Adrenal gland (tissue), 12 donors: ENCODE measurements around the gene CFAP73. TPM values are rescaled to one million over a fixed set of nuclear protein-coding genes. Genes with fewer than 3 reads are reported as not detected.
A peak's percentile ranks its signal among the peaks of the same experiment; 100 is the strongest.

Source experiments
- DNase-seq, 7 donors: peaks; one replicate each; pipeline ENCODE4 v3.0.0-alpha.2; 2019 to 2020
- H3K27ac ChIP-seq, 5 donors: fragments of 200-600 bp; sonication (generic) in 4 of 5; 1 replicate in 3 of 5; 2 replicates in 2 of 5; pipeline versions ENCODE4 v1.5.1 to v1.8.0; 2016 to 2020; ENCODE audit warnings: mild to moderate bottlenecking in 1 of 5
- H3K27me3 ChIP-seq: fragments of 200-600 bp; 2 replicates; pipeline ENCODE4 v1.8.0; 2021
- H3K36me3 ChIP-seq, 2 donors: fragments of 200-600 bp; replicated peaks in 1 of 2; 1 replicate in 1 of 2; 2 replicates in 1 of 2; pipeline versions ENCODE4 v1.5.1 to v1.8.0; 2018 to 2022
- H3K4me1 ChIP-seq, 2 donors: fragments of 200-600 bp; replicated peaks in 1 of 2; 1 replicate in 1 of 2; 2 replicates in 1 of 2; pipeline versions ENCODE4 v1.5.1 to v1.8.0; 2018 to 2021
- H3K4me3 ChIP-seq, 4 donors: fragments of 200-600 bp; sonication (generic) in 3 of 4; one replicate each; pipeline ENCODE4 v1.5.1; 2016 to 2018
- H3K9me3 ChIP-seq, 3 donors: fragments of 200-600 bp; sonication (generic) in 1 of 3; replicated peaks in 1 of 3; 1 replicate in 2 of 3; 2 replicates in 1 of 3; pipeline versions ENCODE4 v1.5.1 to v1.8.0; 2016 to 2021
- POLR2A ChIP-seq, 2 donors: fragments of 450-650 bp; IDR thresholded peaks; one replicate each; pipeline ENCODE4 v1.6.1; 2017; ENCODE audit warnings: antibody characterized with exemption in 2 of 2, mild to moderate bottlenecking in 2 of 2, moderate library complexity in 1 of 2
- WGBS, 4 donors: extraction: QIAGEN DNeasy Blood & Tissue Kit in 2 of 4; methylation state at CpG; one replicate each; pipeline versions ENCODE4 v1.1.5 to v1.1.7; 2013 to 2017; 5-methylcytosine and 5-hydroxymethylcytosine counted together
- intact Hi-C, 2 donors: fragments of 100-400 bp; cut with DNase I; formaldehyde crosslinking; loops; one replicate each; pipeline versions ENCODE4 v1.14.1 to v1.15.0; 2022 to 2023
- polyA plus RNA-seq, 3 donors: library from polyadenylated mRNA; stranded (reverse); fragments of 200-250 nt in 2 of 3; fragments of 350-450 nt in 1 of 3; fragmentation: Illumina TruSeq in 1 of 3; extraction: RNeasy Lipid Tissue Mini Kit (QIAGEN cat#74804) in 1 of 3; gene quantifications; one replicate each; pipeline ENCODE4 v1.2.3, GENCODE V29; 2013 to 2014
- total RNA-seq, 9 donors: library from RNA; depleted of rRNA in 4 of 9; stranded (reverse); fragments of >200 nt in 4 of 9; fragments of 120-200 nt in 1 of 9; fragmentation: NEBNext Ultra II Directional in 1 of 9; extraction: Animal tissue kit (Norgen Biotek cat#: 25700) in 1 of 9; gene quantifications; one replicate each; pipeline versions ENCODE4 v1.1.0 to v1.2.4, GENCODE V29; 2013 to 2023
- TF ChIP-seq, protein P1 (sequence below), 6 experiments: fragments of 450-650 bp in 4 of 6; fragments of 200-600 bp in 2 of 6; sonication (generic) in 1 of 6; IDR thresholded peaks; 1 replicate in 5 of 6; 2 replicates in 1 of 6; pipeline versions ENCODE4 v1.5.1 to v1.8.0; 2016 to 2021; ENCODE audit warnings: antibody characterized with exemption in 6 of 6, mild to moderate bottlenecking in 2 of 6, moderate library complexity in 1 of 6
- donor health status: healthy with polysubstance abuse.
- donor health status: Bipolar disorder and iron deficiency.
- donor health status: DM: yes; HTN: yes; CAD: no.
- donor health status: DM: no; HTN: no; CAD: no.
- donor health status: DM: no; HTN: no; CAD: no.
- donor health status: DM: yes; HTN: yes; CAD: no.

Gene CFAP73
- total and polyA plus RNA-seq, 12 donors = 0.14 to 0.57 (median 0.24) TPM; not detected in 7

DNA sequence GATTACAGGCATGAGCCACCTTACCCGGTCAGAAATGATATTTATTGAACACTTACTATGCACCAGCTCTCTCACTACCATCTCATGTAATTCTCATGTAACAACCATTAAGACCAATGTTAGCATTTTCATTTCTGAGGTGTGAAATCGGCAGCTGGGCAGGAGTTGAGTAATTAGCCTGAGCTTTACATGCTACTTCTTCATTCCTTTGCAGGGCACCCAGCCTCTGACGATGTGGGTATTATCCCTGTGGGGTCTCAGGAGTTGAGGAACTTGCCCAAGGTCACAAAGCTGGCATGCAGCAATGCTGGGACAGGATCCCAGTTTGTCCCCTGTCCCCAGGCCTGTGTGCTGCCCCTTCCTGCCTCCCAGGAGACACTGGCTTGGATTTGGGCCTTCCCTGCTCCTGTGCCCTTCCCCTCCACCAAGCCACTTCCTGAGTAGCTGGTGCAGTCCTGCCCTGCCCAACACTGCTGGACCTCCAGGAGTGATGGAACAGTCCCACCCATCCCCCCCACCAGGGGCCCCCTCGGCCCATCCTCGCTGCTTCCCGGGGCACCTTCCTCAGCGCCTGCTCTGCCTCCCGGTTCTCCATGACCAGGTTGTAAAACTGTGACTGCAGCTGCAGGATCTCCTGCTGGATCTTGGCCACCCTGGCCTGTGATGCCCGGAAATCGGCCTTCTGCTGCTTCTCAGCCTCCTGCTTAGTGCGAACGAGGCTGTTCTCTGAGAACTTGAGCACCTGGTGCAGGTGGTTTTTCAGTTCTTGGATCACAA, 50.7 kb downstream of the CFAP73 start:
- H3K36me3 ChIP-seq = no peaks in the 10 kb centered on the region
- intact Hi-C loops = loop anchor here in 1 of 2 donors (10.0 kb wide), 1 partner anchor 95 kb away; no protein-coding TSS in a partner anchor
- no peak for DNase-seq
- TF ChIP-seq POLR2A (IDR thresholded peaks at IDR 0.05) = no peak
- TF ChIP-seq, protein P1, sequence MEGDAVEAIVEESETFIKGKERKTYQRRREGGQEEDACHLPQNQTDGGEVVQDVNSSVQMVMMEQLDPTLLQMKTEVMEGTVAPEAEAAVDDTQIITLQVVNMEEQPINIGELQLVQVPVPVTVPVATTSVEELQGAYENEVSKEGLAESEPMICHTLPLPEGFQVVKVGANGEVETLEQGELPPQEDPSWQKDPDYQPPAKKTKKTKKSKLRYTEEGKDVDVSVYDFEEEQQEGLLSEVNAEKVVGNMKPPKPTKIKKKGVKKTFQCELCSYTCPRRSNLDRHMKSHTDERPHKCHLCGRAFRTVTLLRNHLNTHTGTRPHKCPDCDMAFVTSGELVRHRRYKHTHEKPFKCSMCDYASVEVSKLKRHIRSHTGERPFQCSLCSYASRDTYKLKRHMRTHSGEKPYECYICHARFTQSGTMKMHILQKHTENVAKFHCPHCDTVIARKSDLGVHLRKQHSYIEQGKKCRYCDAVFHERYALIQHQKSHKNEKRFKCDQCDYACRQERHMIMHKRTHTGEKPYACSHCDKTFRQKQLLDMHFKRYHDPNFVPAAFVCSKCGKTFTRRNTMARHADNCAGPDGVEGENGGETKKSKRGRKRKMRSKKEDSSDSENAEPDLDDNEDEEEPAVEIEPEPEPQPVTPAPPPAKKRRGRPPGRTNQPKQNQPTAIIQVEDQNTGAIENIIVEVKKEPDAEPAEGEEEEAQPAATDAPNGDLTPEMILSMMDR (IDR thresholded peaks at IDR 0.05) = no peak
- no peaks in the 10 kb centered on the region for H3K9me3 ChIP-seq
- H3K27me3 ChIP-seq = no peaks in the 10 kb centered on the region
- 78 to 90% (median 84%) methylated on average over 3 to 12 of the region's 12 CpGs for WGBS, 4 donors
- no peak overlapping the region for H3K4me3 ChIP-seq
- H3K4me1 ChIP-seq = peaks cover 19 to 24% of the 10 kb centered on the region in 2 donors
- no peak overlapping the region for H3K27ac ChIP-seq

DNA sequence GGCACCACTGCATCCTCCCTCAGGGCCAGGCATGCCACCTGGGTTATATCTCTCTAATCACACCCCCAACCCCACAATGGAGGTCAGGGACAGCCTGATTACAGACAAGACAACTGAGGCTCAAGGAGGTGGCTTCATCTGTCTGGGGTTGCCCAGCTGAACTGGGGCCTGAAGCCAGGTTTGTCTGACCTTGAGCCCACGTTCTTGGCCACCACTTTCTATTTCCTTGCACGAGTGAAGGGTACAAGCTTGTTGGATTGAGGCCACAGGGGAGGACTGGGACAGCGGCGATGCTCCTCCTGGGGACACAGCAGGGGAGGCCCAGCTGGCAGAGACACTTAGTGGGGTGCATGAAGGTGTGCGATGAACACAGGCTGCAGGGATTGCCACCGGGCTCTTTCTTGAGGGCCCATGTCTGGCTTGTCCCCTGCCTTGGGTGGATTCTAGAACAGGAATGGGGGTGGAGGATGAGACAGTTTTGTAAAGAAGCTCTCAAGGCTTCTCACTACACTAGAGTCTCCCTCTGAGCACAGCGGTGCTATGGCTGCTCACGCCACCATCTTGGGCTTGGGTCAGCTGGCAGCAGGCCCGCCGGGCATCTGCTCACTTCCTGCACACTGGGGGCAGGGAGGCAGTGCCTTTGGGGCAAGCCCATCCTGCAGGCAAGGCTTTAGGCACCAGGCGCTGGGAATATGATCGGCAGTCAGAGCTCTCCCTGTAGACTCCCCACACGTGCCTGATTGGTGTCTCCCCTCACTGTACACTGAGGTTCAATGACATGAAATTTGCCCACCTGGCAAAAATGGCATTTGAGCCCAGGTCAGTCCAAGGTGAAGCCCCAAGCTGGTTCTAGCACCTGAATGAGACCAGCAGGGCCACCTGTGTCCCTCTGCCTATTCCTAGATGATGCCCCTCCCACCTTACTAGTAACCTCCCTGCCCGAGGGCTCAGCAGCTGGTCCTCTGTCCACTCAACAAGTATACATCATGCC, 52.0 kb downstream of the CFAP73 start:
- no peaks in the 10 kb centered on the region for H3K27me3 ChIP-seq
- intact Hi-C loops = loop anchor here in 1 of 2 donors (10.0 kb wide), 1 partner anchor 93 kb away; no protein-coding TSS in a partner anchor
- 54 to 80% (median 74%) methylated on average over 6 to 14 of the region's 14 CpGs for WGBS, 4 donors
- H3K4me1 ChIP-seq = peaks cover 19 to 22% of the 10 kb centered on the region in 2 donors
- H3K9me3 ChIP-seq = no peaks in the 10 kb centered on the region
- no peaks in the 10 kb centered on the region for H3K36me3 ChIP-seq
- H3K4me3 ChIP-seq = no peak overlapping the region
- TF ChIP-seq, protein P1 (IDR thresholded peaks at IDR 0.05) = no peak
- TF ChIP-seq POLR2A (IDR thresholded peaks at IDR 0.05) = no peak
- no peak overlapping the region for H3K27ac ChIP-seq
- peak in 4 of 7 donors; percentile 45 to 55 (median 48) for DNase-seq

DNA sequence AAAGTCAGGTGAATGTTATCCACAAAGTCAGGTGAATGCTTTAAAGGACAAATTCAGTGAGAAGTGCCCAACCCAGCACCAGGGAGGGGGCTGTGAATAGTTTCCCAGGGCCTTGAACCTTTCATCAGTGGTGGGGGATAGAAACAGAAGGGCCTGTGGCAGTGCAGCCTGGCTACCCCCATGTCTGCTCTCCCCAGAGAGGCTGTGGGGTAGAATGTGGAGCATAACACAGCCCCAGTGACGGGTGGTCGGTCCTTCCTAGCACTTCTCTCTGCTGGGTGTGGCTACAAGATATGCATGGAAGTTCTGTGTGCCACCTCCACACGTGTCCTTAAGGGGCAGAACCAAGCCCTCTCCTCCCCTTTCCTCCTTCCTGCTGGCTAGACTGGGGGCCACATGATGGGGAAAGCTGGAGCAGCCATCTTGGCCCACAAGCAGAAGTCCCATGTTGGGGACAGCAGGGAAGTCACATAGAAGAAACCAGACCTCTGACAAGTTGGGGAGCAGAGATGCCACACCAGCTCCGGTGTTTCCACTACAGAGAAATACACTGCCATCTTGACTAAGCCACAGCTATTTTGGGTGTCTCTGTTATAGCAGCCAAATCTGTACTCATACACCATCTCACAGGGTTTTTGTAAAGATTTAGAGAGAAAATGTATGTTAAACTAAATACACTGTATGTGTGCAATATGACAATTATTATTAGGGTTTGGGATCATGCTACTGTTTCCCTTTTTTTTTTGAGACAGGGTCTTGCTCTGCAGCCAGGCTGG, 53.0 kb downstream of the CFAP73 start:
- Histone ChIP-seq H3K9me3 (no peaks in the 10 kb centered on the region), H3K4me3 (no peak overlapping the region), H3K27me3 (no peaks in the 10 kb centered on the region), H3K4me1 (peaks cover 19 to 22% of the 10 kb centered on the region in 2 donors), H3K36me3 (no peaks in the 10 kb centered on the region), H3K27ac (no peak overlapping the region)
- DNase-seq = no peak
- intact Hi-C loops = loop anchor here in 1 of 2 donors (10.0 kb wide), 1 partner anchor 92 kb away; no protein-coding TSS in a partner anchor
- 78 to 97% (median 83%) methylated on average over 4 of the region's 4 CpGs for WGBS, 4 donors
- TF ChIP-seq POLR2A (IDR thresholded peaks at IDR 0.05) = no peak
- TF ChIP-seq, protein P1 (IDR thresholded peaks at IDR 0.05) = no peak
